Measurements from ENCODE around the gene SSPN. TPM values are rescaled to one million over a fixed set of nuclear protein-coding genes. Genes with fewer than 3 reads are reported as not detected.

Gene SSPN
- total and polyA plus RNA-seq, 2 experiments from 2014 or later = 1.1 to 2.3 TPM

- TF ChIP-seq REST (IDR thresholded peaks at IDR 0.05; ENCODE audit: unreplicated experiment) = no peak
- no peak for TF ChIP-seq EZH2phosphoT487 (IDR thresholded peaks at IDR 0.05; ENCODE audit: unreplicated experiment)
- TF ChIP-seq ZNF331 (CRISPR knock-in tag; IDR thresholded peaks at IDR 0.05; ENCODE audit: low read depth) = no peak
Observed at GRCh38 chr12:26287671-26288381, 92.5 kb downstream of the SSPN start (continued).

GRCh38 chr12:26290565-26290964 is 95.2 kb downstream of the SSPN start:
- H2AFZ ChIP-seq = no peak overlapping the region
- H3F3A ChIP-seq (replicated peaks; ENCODE audit: low read depth) = no peaks in the 10 kb centered on the region
- H3K4me1 Mint-ChIP-seq = no peaks in the 10 kb centered on the region; the same call in 2 of the 3 replicates
- H3K27me3 ChIP-seq (ENCODE audit: insufficient read depth) = no peaks in the 10 kb centered on the region
- no peaks in the 10 kb centered on the region for H3K79me2 ChIP-seq (replicated peaks; ENCODE audit: insufficient read depth)
- H3K9me3 Mint-ChIP-seq = no peaks in the 10 kb centered on the region
- no peak for DNase-seq (ENCODE audit: low spot score)
- H3K36me3 ChIP-seq (ENCODE audit: insufficient read depth) = no peaks in the 10 kb centered on the region
- 0 out of 2 replicates have a peak, but pooled peaks cover 7% of the 10 kb centered on the region for H3K9me2 ChIP-seq (ENCODE audit: insufficient read depth)
- no peak overlapping the region for H3K4me2 ChIP-seq
- H3K27ac ChIP-seq (ENCODE audit: low read depth) = no peak overlapping the region
- no peaks in the 10 kb centered on the region for H4K20me1 ChIP-seq (replicated peaks; ENCODE audit: insufficient read depth)
- no peak for ATAC-seq
- H3K27me3 Mint-ChIP-seq (ENCODE audit: insufficient read depth, low read depth, poor library complexity) = no peaks in the 10 kb centered on the region
- H3K4me1 ChIP-seq (ENCODE audit: insufficient read depth) = no peaks in the 10 kb centered on the region
- H3K4me3 Mint-ChIP-seq = no peak overlapping the region
- no peaks in the 10 kb centered on the region for H3K36me3 Mint-ChIP-seq (ENCODE audit: low read depth)
- H3K4me3 ChIP-seq = no peak overlapping the region
- H3K27ac Mint-ChIP-seq = no peak overlapping the region
- no peak for TF ChIP-seq REST (IDR thresholded peaks at IDR 0.05; ENCODE audit: unreplicated experiment)
- TF ChIP-seq JUNB (IDR thresholded peaks at IDR 0.05; ENCODE audit: unreplicated experiment) = no peak
- TF ChIP-seq ETS1 (IDR thresholded peaks at IDR 0.05) = no peak
- TF ChIP-seq STAT1 (IDR thresholded peaks at IDR 0.05; ENCODE audit: unreplicated experiment) = no peak
- no peak for TF ChIP-seq EZH2phosphoT487 (IDR thresholded peaks at IDR 0.05; ENCODE audit: unreplicated experiment)
- no peak for TF ChIP-seq ZNF331 (CRISPR knock-in tag; IDR thresholded peaks at IDR 0.05; ENCODE audit: low read depth)
- no peak for TF ChIP-seq ZNF114 (CRISPR knock-in tag; IDR thresholded peaks at IDR 0.05)
- TF ChIP-seq NANOG (IDR thresholded peaks at IDR 0.05; ENCODE audit: borderline replicate concordance) = no peak
- TF ChIP-seq CTCF (conservative IDR thresholded peaks at IDR 0.05; ENCODE audit: low read depth in 2 of 2) = no peak
- TF ChIP-seq CREB1 (CRISPR knock-in tag; IDR thresholded peaks at IDR 0.05; ENCODE audit: low read depth) = no peak
- TF ChIP-seq POLR2AphosphoS5 (IDR thresholded peaks at IDR 0.05; ENCODE audit: low read depth) = no peak
